NCI-H1436 (cell line): ENCODE data around the gene SLC8A1.

Source experiments
- DNase-seq: peaks from one replicate; lab custom pipeline; 2025; lab: John Stamatoyannopoulos, UW

Gene SLC8A1

DNA sequence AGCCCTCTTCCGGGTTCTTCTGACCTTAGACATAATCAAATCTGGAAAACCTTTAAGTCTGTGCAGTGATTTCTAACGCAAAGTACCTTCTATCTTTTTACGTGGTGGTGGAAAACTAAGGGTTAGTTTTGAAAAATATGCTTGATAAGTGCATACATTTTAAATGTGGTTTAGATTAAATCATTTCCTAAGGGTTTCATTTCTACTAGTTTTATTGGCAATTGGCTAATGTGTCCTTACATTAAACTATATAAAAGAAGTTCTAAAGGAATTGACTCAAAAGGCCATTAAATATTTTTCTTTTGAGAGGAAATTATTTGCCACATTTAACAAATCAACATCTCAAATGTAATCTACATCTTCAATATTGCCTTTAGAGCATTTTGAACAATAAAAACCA is 404.5 kb downstream of the SLC8A1 start:
- DNase-seq: no peak
